Activated CD4-positive, CD25-positive, alpha-beta regulatory T cell (primary cell): ENCODE data around the gene NEK9.

ENCODE experiments used
- DNase-seq, 4 experiments: peaks; one replicate each; lab custom pipeline; 2025; lab: John Stamatoyannopoulos, UW

NEK9 gene

GRCh38 chr14:75032939-75033338, 93.9 kb downstream of the NEK9 start:
- DNase-seq, result no peak

GRCh38 chr14:75030147-75030546, 96.7 kb downstream of the NEK9 start:
- DNase-seq, result no peak
